RWPE2 (cell line): ENCODE measurements around the gene WDR93.

Experiments used
- ATAC-seq: fragments of 200-7000 bp; cut with Tn5 transposase; 3 replicates; pipeline ENCODE4 v1.9.1; 2021; ENCODE audit warnings: low read depth
- DNase-seq: peaks from one replicate; pipeline ENCODE4 v3.0.0-alpha.2; 2020; ENCODE audit warnings: low spot score
- H3K27ac ChIP-seq: fragments of 450-650 bp; 2 replicates; pipeline ENCODE4 v1.5.1; 2017; ENCODE audit warnings: mild to moderate bottlenecking; ENCODE audit not compliant: poor library complexity, severe bottlenecking
- H3K27me3 ChIP-seq: fragments of 250-450 bp; sonication (Bioruptor Pico); 2 replicates; pipeline ENCODE4 v1.5.1; 2021; ENCODE audit warnings: mild to moderate bottlenecking, moderate library complexity; ENCODE audit not compliant: insufficient read depth, poor library complexity, severe bottlenecking
- H3K36me3 ChIP-seq: fragments of 250-450 bp; sonication (Bioruptor Pico); 2 replicates; pipeline ENCODE4 v1.5.1; 2020; ENCODE audit warnings: low read depth, mild to moderate bottlenecking, moderate library complexity
- H3K4me1 ChIP-seq: fragments of 250-450 bp; sonication (Bioruptor Pico); 2 replicates; pipeline ENCODE4 v1.5.1; 2021; ENCODE audit warnings: mild to moderate bottlenecking, moderate library complexity; ENCODE audit not compliant: insufficient read depth, poor library complexity, severe bottlenecking
- H3K4me3 ChIP-seq: fragments of 250-450 bp; sonication (Bioruptor Pico); 2 replicates; pipeline ENCODE4 v1.5.1; 2021; ENCODE audit warnings: mild to moderate bottlenecking, moderate library complexity; ENCODE audit not compliant: severe bottlenecking
- H3K9me3 ChIP-seq: fragments of 250-450 bp; sonication (Bioruptor Pico); 2 replicates; pipeline ENCODE4 v1.5.1; 2021; ENCODE audit warnings: mild to moderate bottlenecking, moderate library complexity; ENCODE audit not compliant: severe bottlenecking
- CTCF ChIP-seq: fragments of 450-650 bp; IDR thresholded peaks from one replicate; pipeline ENCODE4 v1.5.1; 2017; ENCODE audit warnings: mild to moderate bottlenecking, moderate library complexity; ENCODE audit not compliant: poor library complexity, severe bottlenecking

WDR93 gene

GRCh38 chr15:89666184-89666857 is 24.3 kb upstream of the WDR93 start:
- TF ChIP-seq CTCF: no peak
- no peaks in the 10 kb centered on the region for H3K36me3 ChIP-seq
- H3K9me3 ChIP-seq: no peaks in the 10 kb centered on the region
- ATAC-seq (no peak), DNase-seq (no peak)
- H3K27me3 ChIP-seq: no peaks in the 10 kb centered on the region
- peaks cover 19% of the 10 kb centered on the region for H3K4me1 ChIP-seq
- H3K27ac ChIP-seq: no peak overlapping the region
- no peak overlapping the region for H3K4me3 ChIP-seq

GRCh38 chr15:89666858-89667705 is 23.5 kb upstream of the WDR93 start:
- no peak for DNase-seq
- Histone ChIP-seq H3K4me1 (peaks cover 18% of the 10 kb centered on the region), H3K4me3 (no peak overlapping the region), H3K36me3 (no peaks in the 10 kb centered on the region), H3K27ac (no peak overlapping the region), H3K27me3 (no peaks in the 10 kb centered on the region), H3K9me3 (no peaks in the 10 kb centered on the region)
- TF ChIP-seq CTCF: no peak
- no peak for ATAC-seq

- no peak for ATAC-seq
- Histone ChIP-seq H3K4me3 (no peak overlapping the region), H3K27me3 (no peaks in the 10 kb centered on the region), H3K4me1 (peaks cover 12% of the 10 kb centered on the region), H3K27ac (no peak overlapping the region), H3K36me3 (no peaks in the 10 kb centered on the region), H3K9me3 (no peaks in the 10 kb centered on the region)
- DNase-seq: no peak
- TF ChIP-seq CTCF: no peak
Measured at GRCh38 chr15:89667706-89667960, 23.0 kb upstream of the WDR93 start.

- no peak for ATAC-seq
- H3K27ac ChIP-seq: no peak overlapping the region
- TF ChIP-seq CTCF: no peak
Measured at GRCh38 chr15:89668171-89668570, 22.4 kb upstream of the WDR93 start.

More at GRCh38 chr15:89668171-89668570, 22.4 kb upstream of the WDR93 start:
- DNase-seq: no peak
- Histone ChIP-seq H3K27me3 (no peaks in the 10 kb centered on the region), H3K9me3 (no peaks in the 10 kb centered on the region), H3K36me3 (no peaks in the 10 kb centered on the region), H3K4me1 (peaks cover 8% of the 10 kb centered on the region), H3K4me3 (no peak overlapping the region)
